Measurements from ENCODE around the gene EMID1.

Gene EMID1

DNA sequence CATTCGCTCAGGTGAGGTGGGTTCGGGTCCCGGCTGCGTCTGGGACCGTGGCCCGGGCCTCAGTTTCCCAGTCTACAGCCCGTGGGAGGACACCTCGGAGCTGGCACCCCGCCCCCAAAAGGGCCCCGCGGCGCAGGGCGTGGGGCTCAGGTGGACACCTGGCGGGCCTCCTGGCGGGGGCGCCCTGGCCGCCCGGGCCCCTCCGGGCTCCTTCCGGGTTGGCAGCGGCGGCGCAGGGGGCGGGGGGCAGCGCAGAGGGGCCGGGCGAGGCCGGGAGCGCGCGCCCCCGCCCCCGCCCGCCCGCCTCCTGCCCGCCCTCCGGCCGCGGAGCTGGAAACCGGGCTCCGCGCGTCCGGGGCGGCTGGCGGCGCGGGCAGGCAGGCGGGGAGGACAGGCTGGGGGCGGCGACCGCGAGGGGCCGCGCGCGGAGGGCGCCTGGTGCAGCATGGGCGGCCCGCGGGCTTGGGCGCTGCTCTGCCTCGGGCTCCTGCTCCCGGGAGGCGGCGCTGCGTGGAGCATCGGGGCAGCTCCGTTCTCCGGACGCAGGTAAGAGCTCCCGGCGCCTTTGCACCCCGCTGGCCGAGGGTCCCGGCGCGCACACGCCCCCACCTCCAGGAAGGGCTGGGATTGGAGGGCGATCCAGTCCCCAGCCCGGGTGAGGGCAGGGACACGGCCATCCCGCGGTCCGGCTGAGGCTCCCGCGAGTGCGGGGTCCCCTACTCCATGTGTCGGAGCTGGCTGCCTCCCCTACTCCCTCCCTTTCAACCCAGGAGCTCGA, at the start of gene EMID1:
Gene EMID1, plus strand, starts transcription at position 303 of the 778 bp plus-strand sequence. Its CDS starts 143 bp downstream, at position 446.
- no peak for DNase-seq (ENCODE audit: low read depth)
- H3K4me3 ChIP-seq (ENCODE audit: low read depth, low read length) = peak within 1 kb of the TSS; percentile 67
- TF ChIP-seq, protein P1, sequence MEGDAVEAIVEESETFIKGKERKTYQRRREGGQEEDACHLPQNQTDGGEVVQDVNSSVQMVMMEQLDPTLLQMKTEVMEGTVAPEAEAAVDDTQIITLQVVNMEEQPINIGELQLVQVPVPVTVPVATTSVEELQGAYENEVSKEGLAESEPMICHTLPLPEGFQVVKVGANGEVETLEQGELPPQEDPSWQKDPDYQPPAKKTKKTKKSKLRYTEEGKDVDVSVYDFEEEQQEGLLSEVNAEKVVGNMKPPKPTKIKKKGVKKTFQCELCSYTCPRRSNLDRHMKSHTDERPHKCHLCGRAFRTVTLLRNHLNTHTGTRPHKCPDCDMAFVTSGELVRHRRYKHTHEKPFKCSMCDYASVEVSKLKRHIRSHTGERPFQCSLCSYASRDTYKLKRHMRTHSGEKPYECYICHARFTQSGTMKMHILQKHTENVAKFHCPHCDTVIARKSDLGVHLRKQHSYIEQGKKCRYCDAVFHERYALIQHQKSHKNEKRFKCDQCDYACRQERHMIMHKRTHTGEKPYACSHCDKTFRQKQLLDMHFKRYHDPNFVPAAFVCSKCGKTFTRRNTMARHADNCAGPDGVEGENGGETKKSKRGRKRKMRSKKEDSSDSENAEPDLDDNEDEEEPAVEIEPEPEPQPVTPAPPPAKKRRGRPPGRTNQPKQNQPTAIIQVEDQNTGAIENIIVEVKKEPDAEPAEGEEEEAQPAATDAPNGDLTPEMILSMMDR (IDR thresholded peaks at IDR 0.05; ENCODE audit: low read depth, low read length, missing control alignments) = no peak

DNA sequence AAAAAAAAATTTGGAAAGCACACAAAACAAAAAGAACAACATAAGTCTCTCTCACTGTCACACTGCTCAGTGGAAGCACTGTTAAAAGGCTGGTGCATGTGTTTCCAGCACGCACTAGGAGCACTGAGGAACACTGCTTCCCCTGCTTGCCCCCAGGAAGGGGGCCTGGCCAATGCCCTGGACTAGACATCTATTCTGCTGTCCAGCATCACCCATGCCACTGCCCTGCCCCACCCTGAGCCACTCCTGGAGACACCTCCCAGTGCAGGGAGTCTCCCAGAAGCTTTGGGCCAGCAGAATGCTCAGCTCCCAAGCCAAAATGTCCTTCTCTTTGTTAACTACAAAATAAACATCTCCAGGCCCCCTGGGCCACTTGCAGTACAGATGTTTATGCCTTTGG, 49.7 kb upstream of the EMID1 start:
- no peak overlapping the region for H3K4me3 ChIP-seq (ENCODE audit: low read depth, low read length)
- no peak for DNase-seq (ENCODE audit: low read depth)
- TF ChIP-seq, protein P1 (IDR thresholded peaks at IDR 0.05; ENCODE audit: low read depth, low read length, missing control alignments) = no peak

DNA sequence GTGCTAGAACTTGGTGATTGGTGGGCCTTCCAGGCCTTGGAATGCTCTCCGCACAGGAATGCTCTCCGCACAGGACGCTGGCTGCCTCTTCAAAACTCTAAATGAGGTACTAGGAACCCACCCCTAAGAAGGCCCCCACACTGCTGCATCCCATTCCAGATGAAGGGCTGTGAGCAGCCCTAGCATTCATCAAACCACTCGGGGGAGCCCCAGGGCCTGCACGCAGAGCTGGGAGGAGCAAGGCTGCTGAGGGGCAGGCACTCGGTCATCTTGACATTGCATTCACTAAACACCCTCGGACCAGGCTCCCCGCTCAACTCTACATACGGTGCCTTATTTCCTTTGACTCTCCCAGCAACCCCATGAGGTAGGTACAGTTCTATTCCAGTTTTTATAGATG, 49.2 kb upstream of the EMID1 start:
- no peak for DNase-seq (ENCODE audit: low read depth)
- H3K4me3 ChIP-seq (ENCODE audit: low read depth, low read length) = no peak overlapping the region
- TF ChIP-seq, protein P1 (IDR thresholded peaks at IDR 0.05; ENCODE audit: low read depth, low read length, missing control alignments) = peak; percentile 23

DNA sequence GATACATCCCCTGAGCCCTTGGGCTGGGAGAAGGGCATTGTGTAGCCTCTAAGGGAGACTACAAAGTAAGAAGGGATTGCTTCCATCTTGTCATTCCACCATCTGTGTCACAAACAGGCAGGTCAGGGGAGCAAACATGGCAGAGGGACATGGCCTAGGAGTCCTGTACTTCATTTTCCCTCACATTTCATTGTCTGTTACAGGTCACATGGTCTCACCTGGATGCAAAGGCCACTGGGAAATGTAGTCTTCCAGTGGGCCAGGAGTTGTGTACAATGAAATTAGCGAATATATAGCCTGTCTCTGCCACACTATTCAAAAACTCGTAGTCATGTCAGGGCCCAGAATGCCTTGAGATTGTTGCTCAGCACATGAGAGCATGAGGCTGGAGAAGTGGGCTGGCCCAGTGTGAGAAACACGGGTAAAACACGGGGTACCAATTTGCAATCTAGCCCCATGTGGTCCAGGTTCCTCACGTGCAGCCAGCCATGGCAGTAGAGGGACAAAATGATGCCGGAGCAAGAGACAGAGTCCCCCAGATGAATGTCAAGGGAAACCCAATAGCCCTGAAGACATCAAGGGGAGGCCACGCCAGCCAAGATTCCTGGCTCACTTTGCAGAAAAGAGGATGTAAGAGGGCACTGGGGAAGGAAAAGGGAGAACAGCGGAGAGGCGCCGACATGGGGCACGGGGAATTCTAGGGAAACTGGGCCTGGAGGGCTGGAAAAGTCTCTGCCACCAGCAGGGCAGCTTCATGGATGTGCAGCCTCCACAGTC, 47.7 kb upstream of the EMID1 start:
- TF ChIP-seq, protein P1 (IDR thresholded peaks at IDR 0.05; ENCODE audit: low read depth, low read length, missing control alignments) = no peak
- no peak for DNase-seq (ENCODE audit: low read depth)

DNA sequence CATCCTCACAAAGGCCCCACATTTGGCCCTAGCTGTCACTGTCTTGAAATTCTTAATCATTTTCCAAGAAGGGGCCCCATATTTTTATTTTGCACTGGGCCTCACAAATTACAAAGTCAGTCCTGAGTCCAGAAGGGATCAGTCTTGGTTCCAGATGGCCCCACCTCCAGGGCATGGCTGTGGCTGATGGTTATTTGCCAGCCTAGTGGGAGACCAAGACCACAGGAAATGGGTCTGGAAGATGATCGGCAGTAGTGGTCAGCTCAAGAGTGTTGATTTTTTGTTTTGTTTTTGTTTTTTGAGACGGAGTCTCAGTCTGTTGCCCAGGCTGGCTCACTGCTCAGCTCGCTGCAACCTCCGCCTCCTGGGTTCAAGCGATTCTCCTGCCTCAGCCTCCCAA, 47.1 kb upstream of the EMID1 start:
- no peak overlapping the region for H3K4me3 ChIP-seq (ENCODE audit: low read depth, low read length)
- TF ChIP-seq, protein P1 (IDR thresholded peaks at IDR 0.05; ENCODE audit: low read depth, low read length, missing control alignments) = no peak
- DNase-seq (ENCODE audit: low read depth) = no peak

More for the DNA sequence above, 47.7 kb upstream of the EMID1 start:
- no peak overlapping the region for H3K4me3 ChIP-seq (ENCODE audit: low read depth, low read length)

DNA sequence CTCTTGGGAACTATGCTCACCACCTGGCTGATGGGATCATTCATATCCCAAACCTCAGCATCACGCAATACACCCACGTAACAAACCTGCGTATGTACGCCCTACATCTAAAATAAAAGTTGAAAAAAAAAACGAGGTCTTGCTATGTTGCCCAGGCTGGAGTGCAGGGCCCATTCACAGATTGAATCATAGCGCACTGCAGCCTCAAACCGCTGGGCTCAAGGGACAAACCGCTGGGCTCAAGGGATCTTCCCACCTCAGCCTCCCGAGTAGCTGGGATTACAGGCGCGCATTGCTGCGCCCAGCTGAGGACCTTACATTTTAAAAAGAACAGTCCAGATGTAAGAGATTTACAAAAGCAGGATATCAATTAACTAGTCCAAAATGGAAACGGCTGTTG, 41.9 kb upstream of the EMID1 start:
- no peak overlapping the region for H3K4me3 ChIP-seq (ENCODE audit: low read depth, low read length)
- DNase-seq (ENCODE audit: low read depth) = no peak
- TF ChIP-seq, protein P1 (IDR thresholded peaks at IDR 0.05; ENCODE audit: low read depth, low read length, missing control alignments) = no peak

Data from GM12864 (cell line).